ENCODE results near the gene CYSRT1.

CYSRT1 gene

GRCh38 chr9:137220317-137221094 lies 4.5 kb upstream of the CYSRT1 start:
- H3K4me3 ChIP-seq (ENCODE audit: low read depth, low read length): no peak overlapping the region
- TF ChIP-seq CTCF (IDR thresholded peaks at IDR 0.05; ENCODE audit: low read depth, low read length): no peak
- DNase-seq (ENCODE audit: low read depth, low spot score): no peak
- in situ Hi-C loops (cut with HindIII; ENCODE audit: low sequenced_read_pairs): no loop called here

GRCh38 chr9:137221095-137221505 lies 3.9 kb upstream of the CYSRT1 start:
- no peak overlapping the region for H3K4me3 ChIP-seq (ENCODE audit: low read depth, low read length)
- in situ Hi-C loops (cut with HindIII; ENCODE audit: low sequenced_read_pairs): no loop called here
- no peak for DNase-seq (ENCODE audit: low read depth, low spot score)
- TF ChIP-seq CTCF (IDR thresholded peaks at IDR 0.05; ENCODE audit: low read depth, low read length): no peak

- in situ Hi-C loops (cut with HindIII; ENCODE audit: low sequenced_read_pairs): no loop called here
- DNase-seq (ENCODE audit: low read depth, low spot score): no peak
- no peak for TF ChIP-seq CTCF (IDR thresholded peaks at IDR 0.05; ENCODE audit: low read depth, low read length)
- peak overlapping the region; percentile 24 for H3K4me3 ChIP-seq (ENCODE audit: low read depth, low read length)
These were observed 3.4 kb upstream of the CYSRT1 start for GRCh38 chr9:137221506-137222111.

GRCh38 chr9:137222190-137223077 lies 2.5 kb upstream of the CYSRT1 start, which contains the start of gene RNF208:
Gene RNF208 (minus strand): TSS chr9:137222240. CDS start chr9:137221212, 1,028 bp downstream.
- in situ Hi-C loops (cut with HindIII; ENCODE audit: low sequenced_read_pairs): no loop called here
- peak within 1 kb of the TSS; percentile 64 for H3K4me3 ChIP-seq (ENCODE audit: low read depth, low read length)
- DNase-seq (ENCODE audit: low read depth, low spot score): no peak
- no peak for TF ChIP-seq CTCF (IDR thresholded peaks at IDR 0.05; ENCODE audit: low read depth, low read length)

- no peak for TF ChIP-seq CTCF (IDR thresholded peaks at IDR 0.05; ENCODE audit: low read depth, low read length)
- peak; percentile 99 for DNase-seq (ENCODE audit: low read depth, low spot score)
- in situ Hi-C loops (cut with HindIII; ENCODE audit: low sequenced_read_pairs): no loop called here
- peak overlapping the region; percentile 64 for H3K4me3 ChIP-seq (ENCODE audit: low read depth, low read length)
These were observed 1.6 kb upstream of the CYSRT1 start for GRCh38 chr9:137223078-137223970.
